GM21619 (cell line): Measurements from ENCODE around the gene ERI3.

Source experiments
- ATAC-seq: cut with Tn5 transposase; IDR thresholded peaks from one replicate; pipeline ENCODE4 v1.9.1; 2021; ENCODE audit not compliant: unreplicated experiment

The ERI3 gene

GRCh38 chr1:44289530-44289929, 65.5 kb downstream of the ERI3 start:
- no peak for ATAC-seq

- no peak for ATAC-seq
These were observed 66.2 kb downstream of the ERI3 start for GRCh38 chr1:44288883-44289282.

- ATAC-seq: no peak
These were observed 70.9 kb downstream of the ERI3 start for GRCh38 chr1:44284184-44284583.

- no peak for ATAC-seq
These were observed 71.4 kb downstream of the ERI3 start for GRCh38 chr1:44283524-44284173.

GRCh38 chr1:44282704-44283426, 72.2 kb downstream of the ERI3 start:
- no peak for ATAC-seq

GRCh38 chr1:44281962-44282703, 72.9 kb downstream of the ERI3 start:
- no peak for ATAC-seq

GRCh38 chr1:44276901-44277300, 78.2 kb downstream of the ERI3 start:
- ATAC-seq: no peak

- ATAC-seq: no peak
These were observed 79.1 kb downstream of the ERI3 start for GRCh38 chr1:44275991-44276405.

- no peak for ATAC-seq
These were observed 79.6 kb downstream of the ERI3 start for GRCh38 chr1:44275296-44275962.

GRCh38 chr1:44273560-44274350, 81.3 kb downstream of the ERI3 start:
- no peak for ATAC-seq

- no peak for ATAC-seq
These were observed 82.1 kb downstream of the ERI3 start for GRCh38 chr1:44272992-44273391.

GRCh38 chr1:44271646-44272045, 83.4 kb downstream of the ERI3 start:
- ATAC-seq: no peak

- ATAC-seq: no peak
These were observed 84.1 kb downstream of the ERI3 start for GRCh38 chr1:44270686-44271628.

GRCh38 chr1:44268054-44268453, 87.0 kb downstream of the ERI3 start:
- ATAC-seq: no peak

- ATAC-seq: no peak
These were observed 87.6 kb downstream of the ERI3 start for GRCh38 chr1:44267438-44267837.

- no peak for ATAC-seq
These were observed 88.4 kb downstream of the ERI3 start for GRCh38 chr1:44266400-44267344.

- ATAC-seq: no peak
These were observed 89.2 kb downstream of the ERI3 start for GRCh38 chr1:44265656-44266358.

- no peak for ATAC-seq
These were observed 90.6 kb downstream of the ERI3 start for GRCh38 chr1:44264451-44264771.
